Effector CD4-positive, alpha-beta T cell (primary cell): Measurements from ENCODE around the gene DMBX1. TPM values are rescaled to one million over a fixed set of nuclear protein-coding genes. Genes with fewer than 3 reads are reported as not detected.

Experiments
- DNase-seq: peaks from one replicate; pipeline ENCODE4 v3.0.0-alpha.2; 2020
- total RNA-seq: gene quantifications from one replicate; lab custom pipeline; 2026; lab: John Stamatoyannopoulos, UW

Gene DMBX1
- not detected for total RNA-seq

- DNase-seq, result no peak
Observed at GRCh38 chr1:46489638-46490405, at the start of gene DMBX1. DMBX1 (plus strand) TSS chr1:46489836; CDS start chr1:46507011, 17,175 bp downstream.

GRCh38 chr1:46440478-46440877 is 49.2 kb upstream of the DMBX1 start:
- no peak for DNase-seq

- DNase-seq, result peak; percentile 50
Observed at GRCh38 chr1:46442317-46443161, 47.1 kb upstream of the DMBX1 start.

- no peak for DNase-seq
Observed at GRCh38 chr1:46444466-46444865, 45.2 kb upstream of the DMBX1 start.

GRCh38 chr1:46445773-46446256 is 43.8 kb upstream of the DMBX1 start:
- DNase-seq, result no peak

GRCh38 chr1:46446646-46447498 is 42.8 kb upstream of the DMBX1 start:
- peak; percentile 65 for DNase-seq

- DNase-seq, result no peak
Observed at GRCh38 chr1:46447499-46448108, 42.0 kb upstream of the DMBX1 start.

GRCh38 chr1:46448109-46448911 is 41.3 kb upstream of the DMBX1 start:
- no peak for DNase-seq

GRCh38 chr1:46449223-46450159 is 40.1 kb upstream of the DMBX1 start:
- no peak for DNase-seq

- no peak for DNase-seq
Observed at GRCh38 chr1:46450160-46450517, 39.5 kb upstream of the DMBX1 start.

GRCh38 chr1:46451948-46452930 is 37.4 kb upstream of the DMBX1 start:
- no peak for DNase-seq

- no peak for DNase-seq
Observed at GRCh38 chr1:46452931-46453325, 36.7 kb upstream of the DMBX1 start.

GRCh38 chr1:46453449-46453848 is 36.2 kb upstream of the DMBX1 start:
- no peak for DNase-seq

- DNase-seq, result no peak
Observed at GRCh38 chr1:46455951-46456350, 33.7 kb upstream of the DMBX1 start.

GRCh38 chr1:46456411-46456963 is 33.1 kb upstream of the DMBX1 start:
- no peak for DNase-seq

- DNase-seq, result no peak
Observed at GRCh38 chr1:46457178-46457577, 32.5 kb upstream of the DMBX1 start.

GRCh38 chr1:46458190-46458589 is 31.4 kb upstream of the DMBX1 start:
- DNase-seq, result no peak

GRCh38 chr1:46458846-46459245 is 30.8 kb upstream of the DMBX1 start:
- DNase-seq, result no peak

- DNase-seq, result no peak
Observed at GRCh38 chr1:46459315-46459714, 30.3 kb upstream of the DMBX1 start.
